NCI-H1694 treated with DMSO at 0.1 percent for 48 hours (cell line): ENCODE measurements around the gene TSR3.
"Not testable (repeated sequence)": the region's sequence is repeated elsewhere in the genome, so short reads cannot be mapped to it uniquely, and the experiment has no call there.

Experiments used
- DNase-seq: peaks from one replicate; lab custom pipeline; 2025; lab: John Stamatoyannopoulos, UW

TSR3 gene

GRCh38 chr16:1337486-1337885 lies 14.2 kb downstream of the TSR3 start:
- no peak for DNase-seq

- no peak for DNase-seq
Measured at GRCh38 chr16:1336619-1337018, 15.1 kb downstream of the TSR3 start.

- DNase-seq: no peak
Measured at GRCh38 chr16:1335996-1336395, 15.7 kb downstream of the TSR3 start.

GRCh38 chr16:1335211-1335971 lies 16.3 kb downstream of the TSR3 start:
- no peak for DNase-seq

- no peak for DNase-seq
Measured at GRCh38 chr16:1334739-1335138, 16.9 kb downstream of the TSR3 start.

GRCh38 chr16:1333854-1334700 lies 17.6 kb downstream of the TSR3 start:
- DNase-seq: no peak

- no peak for DNase-seq
Measured at GRCh38 chr16:1333149-1333812, 18.4 kb downstream of the TSR3 start, which contains the start of gene BAIAP3. Gene BAIAP3, plus strand, starts transcription at chr16:1333645. Its CDS starts 4,905 bp downstream, at chr16:1338550.

- DNase-seq: no peak
Measured at GRCh38 chr16:1332618-1333148, 19.0 kb downstream of the TSR3 start.

GRCh38 chr16:1331712-1332617 lies 19.7 kb downstream of the TSR3 start:
- no peak for DNase-seq

GRCh38 chr16:1330931-1331711 lies 20.6 kb downstream of the TSR3 start:
- no peak for DNase-seq

- no peak for DNase-seq
Measured at GRCh38 chr16:1330260-1330914, 21.3 kb downstream of the TSR3 start.

- DNase-seq: not testable (repeated sequence)
Measured at GRCh38 chr16:1328961-1329360, 22.7 kb downstream of the TSR3 start.

- DNase-seq: not testable (repeated sequence)
Measured at GRCh38 chr16:1328136-1328535, 23.5 kb downstream of the TSR3 start.

GRCh38 chr16:1327619-1327947 lies 24.1 kb downstream of the TSR3 start:
- no peak for DNase-seq

GRCh38 chr16:1326946-1327618 lies 24.6 kb downstream of the TSR3 start:
- DNase-seq: no peak

GRCh38 chr16:1326391-1326790 lies 25.3 kb downstream of the TSR3 start:
- no peak for DNase-seq

GRCh38 chr16:1325673-1326371 lies 25.9 kb downstream of the TSR3 start:
- DNase-seq: no peak

- DNase-seq: no peak
Measured at GRCh38 chr16:1325261-1325660, 26.4 kb downstream of the TSR3 start.

GRCh38 chr16:1324286-1324826 lies 27.3 kb downstream of the TSR3 start:
- no peak for DNase-seq
